DOHH2 (cell line): ENCODE data around the gene SLC2A6.

ENCODE experiments used
- H3F3A ChIP-seq: fragments of 200-600 bp; sonication (generic), shearing (Covaris generic); 2 replicates; pipeline ENCODE4 v1.6.0; 2016; ENCODE audit warnings: antibody characterized with exemption, mild to moderate bottlenecking; ENCODE audit not compliant: control insufficient read depth, insufficient read depth
- H3K27ac ChIP-seq: fragments of 200-600 bp; sonication (generic); 2 replicates; pipeline ENCODE4 v1.5.1; 2014; ENCODE audit warnings: low read depth, mild to moderate bottlenecking, low read length, moderate library complexity
- H3K27me3 ChIP-seq: fragments of 200-600 bp; sonication (generic); 2 replicates; pipeline ENCODE4 v1.6.1; 2014; ENCODE audit warnings: mild to moderate bottlenecking, low read length, mixed read lengths; ENCODE audit not compliant: control insufficient read depth
- H3K36me3 ChIP-seq: fragments of 200-600 bp; sonication (generic); 2 replicates; pipeline ENCODE4 v1.6.1; 2014; ENCODE audit warnings: mild to moderate bottlenecking, low read length, moderate library complexity, mixed read lengths; ENCODE audit not compliant: control insufficient read depth
- H3K4me1 ChIP-seq: fragments of 200-600 bp; sonication (generic); 2 replicates; pipeline ENCODE4 v1.6.1; 2014; ENCODE audit warnings: mild to moderate bottlenecking, low read length, mixed read lengths; ENCODE audit not compliant: control insufficient read depth
- H3K4me2 ChIP-seq: fragments of 200-600 bp; sonication (generic); 2 replicates; pipeline ENCODE4 v1.6.0; 2014; ENCODE audit warnings: mild to moderate bottlenecking, low read length, moderate library complexity
- H3K4me3 ChIP-seq: fragments of 200-600 bp; sonication (generic); 2 replicates; pipeline ENCODE4 v1.5.1; 2014; ENCODE audit warnings: mild to moderate bottlenecking, low read length, mixed read lengths
- H3K79me2 ChIP-seq: fragments of 200-600 bp; sonication (generic); 2 replicates; pipeline ENCODE4 v1.6.1; 2014; ENCODE audit warnings: mild to moderate bottlenecking, low read length, mixed read lengths; ENCODE audit not compliant: control insufficient read depth
- H3K9me2 ChIP-seq: fragments of 200-600 bp; sonication (generic); replicated peaks from 2 replicates; pipeline ENCODE4 v1.6.1; 2014; ENCODE audit warnings: mild to moderate bottlenecking, low read length, mixed read lengths; ENCODE audit not compliant: control insufficient read depth
- H3K9me3 ChIP-seq: fragments of 200-600 bp; sonication (generic); 2 replicates; pipeline ENCODE4 v1.6.1; 2014; ENCODE audit warnings: antibody characterized with exemption, low read length, mixed read lengths; ENCODE audit not compliant: control insufficient read depth, insufficient read depth
- H4K20me1 ChIP-seq: fragments of 200-600 bp; sonication (generic); 2 replicates; pipeline ENCODE4 v1.6.0; 2014; ENCODE audit warnings: low read depth, mild to moderate bottlenecking, antibody characterized with exemption, low read length, moderate library complexity; ENCODE audit not compliant: control insufficient read depth, insufficient read depth
- CTCF ChIP-seq: fragments of 200-600 bp; sonication (generic); IDR thresholded peaks from one replicate; pipeline ENCODE4 v1.5.1; 2014; ENCODE audit warnings: antibody characterized with exemption, mild to moderate bottlenecking, low read depth, low read length; ENCODE audit not compliant: poor library complexity, severe bottlenecking
- EZH2phosphoT487 ChIP-seq: fragments of 200-600 bp; sonication (generic); IDR thresholded peaks from 2 replicates; pipeline ENCODE4 v1.6.1; 2017; ENCODE audit warnings: borderline replicate concordance, mild to moderate bottlenecking, antibody characterized with exemption, low read length, moderate library complexity, mixed read lengths

The SLC2A6 gene

GRCh38 chr9:133509179-133510083, 30.5 kb upstream of the SLC2A6 start:
- Histone ChIP-seq H3K4me2 (no peak overlapping the region), H3K79me2 (no peaks in the 10 kb centered on the region), H3K9me3 (peaks cover 12% of the 10 kb centered on the region; the same call in 1 of the 2 replicates), H3K4me3 (no peak overlapping the region), H3F3A (0 out of 2 replicates have a peak, but pooled peaks cover 5% of the 10 kb centered on the region), H3K27ac (no peak overlapping the region), H4K20me1 (no peaks in the 10 kb centered on the region), H3K36me3 (no peaks in the 10 kb centered on the region), H3K27me3 (no peaks in the 10 kb centered on the region), H3K4me1 (no peaks in the 10 kb centered on the region), H3K9me2 (no peaks in the 10 kb centered on the region)
- TF ChIP-seq CTCF (no peak), EZH2phosphoT487 (no peak)

DNA sequence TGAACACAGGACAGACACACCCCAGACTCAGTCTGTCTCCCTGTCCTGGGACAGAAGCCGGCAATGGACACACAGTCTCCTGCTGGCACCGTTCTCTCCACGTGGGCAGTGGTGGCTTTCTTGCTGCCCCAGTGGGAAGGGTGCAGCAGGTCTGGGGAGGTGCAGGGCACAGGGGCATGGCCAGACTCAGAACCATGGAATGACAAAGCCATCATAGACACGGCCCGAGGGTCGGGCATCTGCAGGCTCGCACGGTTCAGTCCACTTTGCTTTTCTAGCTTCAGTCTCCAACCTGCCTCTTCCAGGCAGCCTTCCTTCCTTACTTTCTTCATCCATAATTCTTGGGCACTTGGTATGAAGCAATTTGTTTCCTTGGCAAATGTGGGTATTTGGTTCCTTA, 29.1 kb upstream of the SLC2A6 start:
- Histone ChIP-seq H3K36me3 (no peaks in the 10 kb centered on the region), H4K20me1 (no peaks in the 10 kb centered on the region), H3K79me2 (no peaks in the 10 kb centered on the region), H3K27me3 (no peaks in the 10 kb centered on the region), H3K9me3 (peaks cover 12% of the 10 kb centered on the region; the same call in 1 of the 2 replicates), H3F3A (0 out of 2 replicates have a peak, but pooled peaks cover 5% of the 10 kb centered on the region), H3K4me1 (no peaks in the 10 kb centered on the region), H3K4me2 (no peak overlapping the region), H3K27ac (no peak overlapping the region), H3K9me2 (no peaks in the 10 kb centered on the region), H3K4me3 (no peak overlapping the region)
- no peak for TF ChIP-seq EZH2phosphoT487

DNA sequence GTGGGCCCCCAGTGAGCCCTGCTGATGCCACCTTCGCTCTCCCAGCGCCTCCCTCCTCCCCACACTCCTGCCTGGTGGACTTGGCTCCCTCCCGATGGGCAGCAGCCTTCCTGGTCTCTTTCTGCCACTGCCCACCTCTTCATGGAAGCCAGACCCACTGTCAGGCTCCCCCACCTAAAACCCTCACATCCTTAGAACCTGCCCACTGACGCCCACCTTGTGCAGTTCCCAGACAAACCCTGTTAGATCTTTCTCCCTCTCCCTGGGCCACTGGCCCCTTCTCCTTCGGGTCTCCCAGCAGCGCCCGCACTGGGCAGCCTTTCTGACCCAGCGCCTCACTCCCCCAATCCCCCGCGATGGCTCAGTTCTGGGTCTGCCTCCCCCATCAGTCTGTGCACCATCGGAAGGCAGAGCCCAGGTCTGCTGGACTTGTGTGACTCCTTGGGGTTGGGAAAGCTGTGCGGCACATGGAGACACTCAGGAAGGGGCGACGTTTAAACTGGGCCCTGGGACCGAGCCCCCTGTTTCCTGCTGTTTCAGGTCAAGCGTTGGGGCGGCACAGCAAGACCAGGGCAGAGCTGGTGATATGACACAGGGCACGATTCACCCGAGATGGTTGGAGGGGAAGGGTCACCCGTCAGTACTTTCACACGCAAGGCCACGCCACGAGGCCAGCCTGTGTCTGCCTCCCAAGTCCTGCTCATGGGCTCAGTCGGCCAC, 28.5 kb upstream of the SLC2A6 start:
- Histone ChIP-seq H3K4me3 (no peak overlapping the region), H3K27me3 (0 out of 2 replicates have a peak, but pooled peaks cover 1% of the 10 kb centered on the region), H3K4me2 (no peak overlapping the region), H3F3A (0 out of 2 replicates have a peak, but pooled peaks cover 5% of the 10 kb centered on the region), H3K9me3 (peaks cover 11% of the 10 kb centered on the region), H4K20me1 (no peaks in the 10 kb centered on the region), H3K79me2 (no peaks in the 10 kb centered on the region), H3K27ac (no peak overlapping the region), H3K4me1 (no peaks in the 10 kb centered on the region), H3K36me3 (no peaks in the 10 kb centered on the region), H3K9me2 (no peaks in the 10 kb centered on the region)
- TF ChIP-seq EZH2phosphoT487 = no peak
- no peak for TF ChIP-seq CTCF

DNA sequence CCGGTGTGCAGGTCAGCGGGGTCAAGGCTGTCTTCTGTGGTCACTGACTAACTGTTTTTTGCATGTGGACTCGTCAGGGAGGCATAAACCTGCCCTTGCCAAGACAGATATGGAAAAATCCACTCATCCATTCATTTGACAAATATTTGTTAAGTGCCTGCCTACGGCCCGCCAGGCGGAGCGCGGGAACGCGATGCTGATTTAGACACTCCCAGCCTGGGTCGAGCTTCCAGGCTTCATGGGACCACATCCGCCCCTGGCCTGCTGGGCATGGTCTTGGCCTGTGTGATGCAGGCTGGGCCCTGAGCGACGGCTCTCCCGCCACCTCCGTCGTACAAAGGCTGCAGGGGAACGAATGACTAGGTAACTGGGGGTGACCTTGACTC, 27.7 kb upstream of the SLC2A6 start:
- no peaks in the 10 kb centered on the region for H3K79me2 ChIP-seq
- no peak overlapping the region for H3K4me2 ChIP-seq
- H3K4me1 ChIP-seq = no peaks in the 10 kb centered on the region
- no peaks in the 10 kb centered on the region for H3K36me3 ChIP-seq
- TF ChIP-seq EZH2phosphoT487 (no peak), CTCF (no peak)
- no peaks in the 10 kb centered on the region for H4K20me1 ChIP-seq
- no peak overlapping the region for H3K27ac ChIP-seq
- H3K9me2 ChIP-seq = no peaks in the 10 kb centered on the region
- peaks cover 9% of the 10 kb centered on the region for H3K9me3 ChIP-seq
- no peaks in the 10 kb centered on the region for H3F3A ChIP-seq
- 0 out of 2 replicates have a peak, but pooled peaks cover 5% of the 10 kb centered on the region for H3K27me3 ChIP-seq
- H3K4me3 ChIP-seq = no peak overlapping the region
